IMR-90 (cell line): ENCODE data around the gene LRRC4C. TPM values are rescaled to one million over a fixed set of nuclear protein-coding genes. Genes with fewer than 3 reads are reported as not detected.

Source experiments
- ATAC-seq: fragments of 200-7000 bp; cut with Tn5 transposase; 2 replicates; pipeline ENCODE4 v1.9.1; 2020; ENCODE audit warnings: low read depth, mild to moderate bottlenecking, moderate library complexity
- BruUV-seq: library from RNA; stranded (reverse); fragments of 400-500 nt; replicated peaks from 2 replicates; lab custom pipeline; 2021; lab: Mats Ljungman, UMichigan
- CTCF ChIA-PET: fragments of 300-600 bp; formaldehyde crosslinking; extraction: SDS; loops from one replicate; lab custom pipeline; 2021; ENCODE audit warnings: antibody characterized with exemption; lab: Yijun Ruan, JAX
- POLR2A ChIA-PET: fragments of 300-600 bp; sonication (Branson Sonifier 250); formaldehyde crosslinking; loops from one replicate; lab custom pipeline; 2022; ENCODE audit warnings: antibody characterized with exemption; ENCODE audit not compliant: unreplicated experiment; lab: Charles Lee
- DNase-seq: peaks from one replicate; pipeline ENCODE4 v3.0.0; 2013
- H2AFZ ChIP-seq: replicated peaks from 2 replicates; pipeline ENCODE3; 2013; ENCODE audit warnings: low read length, mild to moderate bottlenecking; ENCODE audit not compliant: poor library complexity
- H2AK5ac ChIP-seq: 2 replicates; pipeline ENCODE4 v1.6.1; 2013; ENCODE audit warnings: low read depth, low read length, inconsistent platforms
- H2AK9ac ChIP-seq: replicated peaks from 2 replicates; pipeline ENCODE3; 2013; ENCODE audit warnings: mild to moderate bottlenecking, low read depth, low read length, moderate library complexity; ENCODE audit not compliant: poor library complexity
- H2BK120ac ChIP-seq: 2 replicates; pipeline ENCODE4 v1.6.1; 2013; ENCODE audit warnings: low read depth, low read length, inconsistent platforms
- H2BK15ac ChIP-seq: 3 replicates; pipeline ENCODE4 v1.6.1; 2013; ENCODE audit warnings: low read depth, low read length, inconsistent platforms
- H2BK20ac ChIP-seq: 2 replicates; pipeline ENCODE4 v1.6.1; 2013; ENCODE audit warnings: low read depth, mild to moderate bottlenecking, inconsistent platforms, low read length, moderate library complexity
- H2BK5ac ChIP-seq: 2 replicates; pipeline ENCODE4 v1.6.1; 2013; ENCODE audit warnings: mild to moderate bottlenecking, low read depth, low read length, inconsistent platforms; ENCODE audit not compliant: poor library complexity, severe bottlenecking
- H3K14ac ChIP-seq: replicated peaks from 2 replicates; pipeline ENCODE4 v1.6.1; 2013; ENCODE audit warnings: low read depth, low read length, inconsistent platforms
- H3K18ac ChIP-seq: 2 replicates; pipeline ENCODE4 v1.6.1; 2013; ENCODE audit warnings: low read depth, low read length, control low read depth
- H3K23ac ChIP-seq: 2 replicates; pipeline ENCODE4 v1.6.1; 2013; ENCODE audit warnings: low read depth, low read length, inconsistent platforms
- H3K27ac ChIP-seq: 2 replicates; pipeline ENCODE4 v1.5.1; 2013; ENCODE audit warnings: mild to moderate bottlenecking, control low read depth, low read length; ENCODE audit not compliant: insufficient read depth
- H3K27me3 ChIP-seq: 2 replicates; pipeline ENCODE4 v1.6.1; 2013; ENCODE audit warnings: low read length; ENCODE audit not compliant: control insufficient read depth, insufficient read depth
- H3K36me3 ChIP-seq: 2 replicates; pipeline ENCODE4 v1.6.1; 2013; ENCODE audit warnings: low read length, mixed read lengths; ENCODE audit not compliant: control insufficient read depth, insufficient read depth
- H3K4ac ChIP-seq: 2 replicates; pipeline ENCODE4 v1.6.1; 2013; ENCODE audit warnings: low read depth, low read length, inconsistent platforms
- H3K4me1 ChIP-seq: 2 replicates; pipeline ENCODE4 v1.6.1; 2013; ENCODE audit warnings: low read length, mixed read lengths; ENCODE audit not compliant: control insufficient read depth, insufficient read depth
- H3K4me2 ChIP-seq: 2 replicates; pipeline ENCODE4 v1.6.1; 2013; ENCODE audit warnings: low read depth, mild to moderate bottlenecking, control low read depth, low read length, moderate library complexity
- H3K4me3 ChIP-seq: 2 replicates; pipeline ENCODE4 v1.5.1; 2013; ENCODE audit warnings: low read depth, mild to moderate bottlenecking, control low read depth, low read length, moderate library complexity; ENCODE audit not compliant: insufficient read depth
- H3K56ac ChIP-seq: 2 replicates; pipeline ENCODE4 v1.6.1; 2013; ENCODE audit warnings: low read length, inconsistent platforms; ENCODE audit not compliant: insufficient read depth; ENCODE audit errors: extremely low read depth
- H3K79me1 ChIP-seq, 2 experiments: 2 replicates each; pipeline ENCODE4 v1.6.1; 2013; ENCODE audit warnings: low read length in 2 of 2, inconsistent platforms in 1 of 2, low read depth in 1 of 2
- H3K9ac ChIP-seq: 2 replicates; pipeline ENCODE4 v1.6.1; 2013; ENCODE audit warnings: low read depth, low read length, control low read depth
- H3K9me1 ChIP-seq: 2 replicates; pipeline ENCODE4 v1.6.1; 2013; ENCODE audit warnings: low read length, inconsistent platforms; ENCODE audit not compliant: insufficient read depth
- H3K9me3 ChIP-seq: 2 replicates; pipeline ENCODE4 v1.6.1; 2013; ENCODE audit warnings: low read length; ENCODE audit not compliant: control insufficient read depth, insufficient read depth
- H4K20me1 ChIP-seq: 2 replicates; pipeline ENCODE4 v1.6.1; 2013; ENCODE audit warnings: low read length, inconsistent platforms; ENCODE audit not compliant: insufficient read depth
- H4K5ac ChIP-seq: 2 replicates; pipeline ENCODE4 v1.6.1; 2013; ENCODE audit warnings: mild to moderate bottlenecking, low read depth, low read length, control low read depth
- H4K8ac ChIP-seq, 2 experiments: 2 replicates each; pipeline ENCODE4 v1.6.1; 2013; ENCODE audit warnings: low read depth in 2 of 2, low read length in 2 of 2, control low read depth in 1 of 2, inconsistent platforms in 1 of 2
- H4K91ac ChIP-seq: 2 replicates; pipeline ENCODE4 v1.6.1; 2013; ENCODE audit warnings: low read depth, low read length, inconsistent platforms; ENCODE audit not compliant: insufficient read depth
- BHLHE40 ChIP-seq: fragments of 150-350 bp; IDR thresholded peaks from 2 replicates; pipeline ENCODE4 v1.6.1; 2016; ENCODE audit warnings: mild to moderate bottlenecking, low read depth, low read length
- CEBPB ChIP-seq: IDR thresholded peaks from 2 replicates; pipeline ENCODE4 v1.6.1; 2012; ENCODE audit warnings: low read depth, low read length, improper control_type of control experiment
- CHD1 ChIP-seq: IDR thresholded peaks from 2 replicates; pipeline ENCODE4 v1.6.1; 2012; ENCODE audit warnings: low read depth, low read length, improper control_type of control experiment
- CTCF ChIP-seq: conservative IDR thresholded peaks from 2 replicates; pipeline ENCODE4 v1.5.1; 2012; ENCODE audit warnings: mild to moderate bottlenecking, low read depth, low read length, improper control_type of control experiment
- FOS ChIP-seq: fragments of 150-350 bp; IDR thresholded peaks from 2 replicates; pipeline ENCODE4 v1.6.1; 2016; ENCODE audit warnings: low read depth, low read length
- MAFK ChIP-seq: IDR thresholded peaks from 2 replicates; pipeline ENCODE4 v1.6.1; 2012; ENCODE audit warnings: low read depth, low read length, improper control_type of control experiment
- MAZ ChIP-seq: IDR thresholded peaks from 2 replicates; pipeline ENCODE4 v1.6.1; 2012; ENCODE audit warnings: low read depth, mild to moderate bottlenecking, low read length, improper control_type of control experiment, moderate library complexity, borderline replicate concordance
- MXI1 ChIP-seq: IDR thresholded peaks from 2 replicates; pipeline ENCODE4 v1.6.1; 2012; ENCODE audit warnings: low read depth, mild to moderate bottlenecking, low read length, moderate library complexity, borderline replicate concordance
- NFE2L2 ChIP-seq: fragments of 150-350 bp; IDR thresholded peaks from 2 replicates; pipeline ENCODE4 v1.6.1; 2016; ENCODE audit warnings: low read depth, mild to moderate bottlenecking, low read length
- POLR2A ChIP-seq: IDR thresholded peaks from 2 replicates; pipeline ENCODE4 v1.6.1; 2012; ENCODE audit warnings: mild to moderate bottlenecking, low read depth, low read length
- RAD21 ChIP-seq: IDR thresholded peaks from 2 replicates; pipeline ENCODE4 v1.6.1; 2012; ENCODE audit warnings: low read length, improper control_type of control experiment
- RCOR1 ChIP-seq: IDR thresholded peaks from 2 replicates; pipeline ENCODE4 v1.6.1; 2012; ENCODE audit warnings: mild to moderate bottlenecking, low read length, improper control_type of control experiment; ENCODE audit not compliant: insufficient replicate concordance
- RFX5 ChIP-seq: IDR thresholded peaks from 2 replicates; pipeline ENCODE4 v1.8.0; 2012; ENCODE audit warnings: low read depth, mild to moderate bottlenecking, low read length, moderate library complexity
- SMC3 ChIP-seq: fragments of 150-350 bp; IDR thresholded peaks from 2 replicates; pipeline ENCODE4 v1.6.1; 2016; ENCODE audit warnings: low read depth, mild to moderate bottlenecking, antibody characterized with exemption, low read length, moderate library complexity
- USF2 ChIP-seq: fragments of 150-350 bp; IDR thresholded peaks from 2 replicates; pipeline ENCODE4 v1.6.1; 2017; ENCODE audit warnings: mild to moderate bottlenecking, antibody characterized with exemption, low read length, low read depth
- WGBS, 2 experiments: methylation state at CpG; one replicate each; pipeline versions ENCODE4 v1.1.5 to v1.1.7; 2013; ENCODE audit warnings: missing lambda C conversion rate in 2 of 2; ENCODE audit not compliant: insufficient read length in 1 of 2; ENCODE audit errors: extremely low coverage in 2 of 2; 5-methylcytosine and 5-hydroxymethylcytosine counted together
- dilution Hi-C: fragments of 300-500 bp; cut with HindIII; formaldehyde crosslinking; loops from one replicate; pipeline ENCODE4 v1.14.3; 2018; ENCODE audit warnings: low sequenced_read_pairs; ENCODE audit not compliant: unreplicated experiment
- in situ Hi-C: fragments of 300-500 bp; cut with MboI; formaldehyde crosslinking; loops from 3 replicates; pipeline ENCODE4 v1.14.3; 2019; ENCODE audit warnings: low sequenced_read_pairs, inconsistent platforms, mixed read lengths
- intact Hi-C: fragments of 100-400 bp; cut with micrococcal nuclease; formaldehyde crosslinking; loops from 2 replicates; pipeline ENCODE4 v1.10.0; 2022
- polyA plus RNA-seq, 3 experiments: library from polyadenylated mRNA; depleted of rRNA; stranded (reverse); fragments of >200 nt; gene quantifications; 2 replicates each; pipeline ENCODE4 v1.2.3, GENCODE V29; 2012; ENCODE audit warnings: low replicate concordance in 1 of 3
- total RNA-seq: library from RNA; depleted of rRNA; stranded (reverse); fragments of >200 nt; gene quantifications from 2 replicates; pipeline ENCODE4 v1.2.3, GENCODE V29; 2012
- TF ChIP-seq, protein P1 (sequence below): fragments of 150-350 bp; IDR thresholded peaks from 2 replicates; pipeline ENCODE4 v1.6.1; 2016; ENCODE audit warnings: low read depth, mild to moderate bottlenecking, low read length, moderate library complexity, borderline replicate concordance

Gene LRRC4C
- total and polyA plus RNA-seq, 2 of the 4 experiments (the other 2 are of a cell fraction) = under 0.01 to 0.03 TPM

DNA sequence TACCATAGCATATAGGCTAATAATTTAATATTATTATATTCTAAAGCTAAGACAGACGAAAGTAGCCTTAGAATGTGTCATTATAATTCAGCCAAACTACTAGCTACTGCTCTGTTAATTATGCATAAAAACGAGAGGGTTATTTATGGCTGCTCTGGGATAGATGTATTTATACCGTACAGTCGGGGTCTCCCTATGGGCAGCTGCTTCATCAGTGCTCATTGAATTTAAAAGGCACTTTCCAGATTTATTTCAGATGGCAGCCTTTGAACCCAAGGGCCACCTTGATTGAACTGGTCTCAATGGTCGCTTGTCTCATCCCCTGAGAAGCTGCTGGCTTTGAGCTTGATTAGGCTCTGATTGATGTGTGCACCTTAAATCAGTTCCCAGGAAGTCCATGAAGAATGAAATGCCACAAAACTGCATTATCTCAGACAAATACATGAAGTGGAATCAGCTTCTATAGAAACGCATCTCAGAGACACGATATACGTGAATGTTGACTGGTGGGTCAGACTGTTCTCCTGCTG is 377.6 kb downstream of the LRRC4C start:
- no peaks in the 10 kb centered on the region for H3K27me3 ChIP-seq
- H3K36me3 ChIP-seq = no peaks in the 10 kb centered on the region
- no peak overlapping the region for H4K91ac ChIP-seq
- H3K27ac ChIP-seq = no peak overlapping the region
- no peak overlapping the region for H3K4ac ChIP-seq
- no peak overlapping the region for H3K9ac ChIP-seq
- no peak overlapping the region for H4K8ac ChIP-seq
- dilution Hi-C loops = no loop called here
- no peak overlapping the region for H2BK20ac ChIP-seq
- no peak overlapping the region for H3K56ac ChIP-seq
- H3K18ac ChIP-seq = no peak overlapping the region
- H3K23ac ChIP-seq = no peak overlapping the region
- no TSS peak for BruUV-seq
- ATAC-seq = no peak
- DNase-seq = no peak
- no peak overlapping the region for H2BK5ac ChIP-seq
- no peak overlapping the region for H2AK5ac ChIP-seq
- H3K4me1 ChIP-seq = no peaks in the 10 kb centered on the region
- H2BK15ac ChIP-seq = no peak overlapping the region
- no peak overlapping the region for H3K14ac ChIP-seq
- H3K9me1 ChIP-seq = no peaks in the 10 kb centered on the region
- TF ChIP-seq SMC3 (no peak), MAFK (no peak), FOS (no peak), RCOR1 (no peak), USF2 (no peak), MXI1 (no peak), CHD1 (no peak), BHLHE40 (no peak), RFX5 (no peak), CTCF (no peak), MAZ (no peak), POLR2A (no peak), RAD21 (no peak), NFE2L2 (no peak), CEBPB (no peak)
- TF ChIP-seq, protein P1, sequence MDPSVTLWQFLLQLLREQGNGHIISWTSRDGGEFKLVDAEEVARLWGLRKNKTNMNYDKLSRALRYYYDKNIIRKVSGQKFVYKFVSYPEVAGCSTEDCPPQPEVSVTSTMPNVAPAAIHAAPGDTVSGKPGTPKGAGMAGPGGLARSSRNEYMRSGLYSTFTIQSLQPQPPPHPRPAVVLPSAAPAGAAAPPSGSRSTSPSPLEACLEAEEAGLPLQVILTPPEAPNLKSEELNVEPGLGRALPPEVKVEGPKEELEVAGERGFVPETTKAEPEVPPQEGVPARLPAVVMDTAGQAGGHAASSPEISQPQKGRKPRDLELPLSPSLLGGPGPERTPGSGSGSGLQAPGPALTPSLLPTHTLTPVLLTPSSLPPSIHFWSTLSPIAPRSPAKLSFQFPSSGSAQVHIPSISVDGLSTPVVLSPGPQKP = no peak
- H2BK120ac ChIP-seq = no peak overlapping the region
- no peaks in the 10 kb centered on the region for H3K79me1 ChIP-seq
- peaks cover 6% of the 10 kb centered on the region; the same call in 1 of the 2 replicates for H3K9me3 ChIP-seq
- no peak overlapping the region for H3K4me2 ChIP-seq
- intact Hi-C loops = no loop called here
- H3K4me3 ChIP-seq = no peak overlapping the region
- ChIA-PET POLR2A (no interaction called here), CTCF (interaction anchor here (0.5 kb wide), 1 partner anchor 129 kb away, joined by 3 read pairs; no protein-coding TSS in a partner anchor)
- WGBS, 2 experiments = no CpG with 5 or more reads among the region's 8 CpGs
- no peak overlapping the region for H2AFZ ChIP-seq
- no peaks in the 10 kb centered on the region for H4K20me1 ChIP-seq
- in situ Hi-C loops = no loop called here
- H4K5ac ChIP-seq = no peak overlapping the region
- no peak overlapping the region for H2AK9ac ChIP-seq
